ENCODE data around the gene WNK4.
A peak's percentile ranks its signal among the peaks of the same experiment; 100 is the strongest.
"Not testable (repeated sequence)": the region's sequence is repeated elsewhere in the genome, so short reads cannot be mapped to it uniquely, and the experiment has no call there.

The WNK4 gene

DNA sequence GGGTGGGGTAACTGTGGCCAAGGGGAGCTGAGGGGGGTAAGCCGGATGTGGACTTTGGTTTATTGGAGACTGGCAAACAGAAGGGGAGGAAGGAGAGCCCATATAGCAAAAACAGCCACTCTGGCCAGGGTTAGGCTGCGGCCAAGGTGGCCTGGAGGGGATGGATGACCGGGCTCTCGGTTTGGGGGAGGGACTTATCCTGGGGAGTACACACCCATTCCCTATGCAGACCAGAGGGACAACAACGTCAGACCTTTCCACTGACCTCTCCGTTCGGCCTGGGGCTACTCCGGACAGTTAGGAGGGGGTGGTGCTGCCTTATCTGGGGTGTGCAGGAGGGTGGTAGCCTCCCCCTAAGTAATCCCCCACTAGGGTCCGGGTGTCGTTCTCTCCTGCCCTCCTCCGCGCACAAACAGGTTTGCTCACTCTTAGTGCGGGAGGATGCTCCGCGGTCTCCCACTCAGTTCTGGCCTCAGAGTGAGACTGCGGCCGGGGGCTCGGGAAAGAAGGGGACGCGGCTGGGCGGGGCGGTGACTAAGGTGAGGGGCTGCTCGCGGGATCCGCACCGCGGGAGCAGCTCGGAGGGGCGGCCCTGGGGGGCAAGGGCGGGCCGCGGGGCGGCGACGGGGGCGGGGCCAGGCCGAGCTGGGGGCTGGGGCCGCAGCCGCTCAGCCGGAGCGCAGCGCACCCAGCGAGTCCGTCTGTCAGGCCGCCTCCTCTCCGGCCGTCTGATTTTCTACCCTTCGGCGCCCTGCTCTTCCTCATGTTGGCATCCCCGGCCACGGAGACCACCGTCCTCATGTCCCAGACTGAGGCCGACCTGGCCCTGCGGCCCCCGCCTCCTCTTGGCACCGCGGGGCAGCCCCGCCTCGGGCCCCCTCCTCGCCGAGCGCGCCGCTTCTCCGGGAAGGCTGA lies at the start of gene WNK4:
Gene WNK4, plus strand, starts transcription at position 675 of the 915 bp plus-strand sequence. Its CDS starts 89 bp downstream, at position 764.
- DNase-seq (ENCODE audit: low spot score) = no peak

DNA sequence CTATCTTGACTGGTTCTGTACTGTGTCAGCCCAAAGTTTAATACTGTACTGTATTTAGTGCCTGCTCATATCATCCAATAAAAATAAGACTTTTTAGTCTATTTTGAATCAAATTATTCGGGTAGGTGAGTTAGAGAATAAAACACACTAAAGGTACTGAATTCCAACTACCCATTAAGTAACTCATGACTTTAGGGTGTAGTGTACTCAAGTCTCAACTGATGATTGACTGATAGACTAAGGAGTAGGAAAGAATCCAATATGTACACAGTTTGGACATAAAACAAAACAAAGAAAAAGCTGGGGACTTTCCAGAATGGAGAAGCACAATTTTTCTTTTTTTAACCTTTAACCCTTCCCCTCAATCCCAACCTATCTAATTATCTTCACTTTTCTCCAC lies 39.7 kb upstream of the WNK4 start:
- no peak for DNase-seq (ENCODE audit: low spot score)

DNA sequence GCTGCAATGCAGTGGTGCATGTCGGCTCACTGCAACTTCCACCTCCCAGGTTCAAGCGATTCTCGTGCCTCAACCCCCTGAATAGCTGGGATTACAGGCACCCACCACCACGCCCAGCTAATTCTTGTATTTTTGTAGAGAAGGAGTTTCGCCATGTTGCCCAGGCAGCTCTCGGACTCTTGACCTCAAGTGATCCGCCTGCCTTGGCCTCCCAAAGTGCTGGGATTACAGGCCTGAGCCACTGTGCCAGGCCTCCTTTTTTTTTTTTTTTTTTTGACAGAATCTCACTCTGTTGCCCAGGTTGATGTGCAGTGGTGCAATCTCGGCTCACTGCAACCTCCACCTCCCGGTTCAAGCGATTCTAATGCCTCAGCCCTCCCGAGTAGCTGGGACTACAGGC lies 37.5 kb upstream of the WNK4 start:
- DNase-seq (ENCODE audit: low spot score) = not testable (repeated sequence)

DNA sequence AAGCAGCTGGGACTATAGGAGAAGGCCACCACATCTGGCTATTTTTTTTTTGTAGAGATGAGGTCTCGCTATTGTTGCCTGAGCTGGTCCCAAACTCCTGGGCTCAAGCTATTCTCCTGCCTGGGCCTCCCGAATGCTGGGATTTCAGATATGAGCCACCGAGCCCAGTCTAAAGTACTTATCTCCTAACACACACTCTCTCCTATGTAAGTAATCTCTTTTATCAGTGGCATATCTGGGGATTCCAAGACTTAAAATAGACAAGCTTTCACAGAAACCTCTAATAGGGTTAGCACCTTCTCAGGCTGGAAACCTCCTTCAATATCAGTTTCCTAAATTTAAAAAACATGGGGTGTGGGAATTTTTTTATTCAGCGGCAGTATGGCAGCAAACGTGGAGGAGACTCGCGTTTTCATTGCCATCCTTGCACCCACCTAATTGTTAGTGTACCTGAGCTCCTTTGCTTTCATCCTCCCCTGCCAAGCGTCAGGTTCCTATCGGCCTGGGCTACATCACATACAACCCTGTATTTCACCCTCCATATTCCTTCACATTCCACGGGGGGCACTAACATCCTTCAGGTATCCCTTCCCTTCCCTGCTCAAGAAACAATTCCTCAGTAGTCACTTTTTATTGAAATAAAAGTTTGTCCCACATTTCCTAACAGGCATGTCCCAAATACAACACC lies 36.7 kb upstream of the WNK4 start:
- DNase-seq (ENCODE audit: low spot score) = no peak

DNA sequence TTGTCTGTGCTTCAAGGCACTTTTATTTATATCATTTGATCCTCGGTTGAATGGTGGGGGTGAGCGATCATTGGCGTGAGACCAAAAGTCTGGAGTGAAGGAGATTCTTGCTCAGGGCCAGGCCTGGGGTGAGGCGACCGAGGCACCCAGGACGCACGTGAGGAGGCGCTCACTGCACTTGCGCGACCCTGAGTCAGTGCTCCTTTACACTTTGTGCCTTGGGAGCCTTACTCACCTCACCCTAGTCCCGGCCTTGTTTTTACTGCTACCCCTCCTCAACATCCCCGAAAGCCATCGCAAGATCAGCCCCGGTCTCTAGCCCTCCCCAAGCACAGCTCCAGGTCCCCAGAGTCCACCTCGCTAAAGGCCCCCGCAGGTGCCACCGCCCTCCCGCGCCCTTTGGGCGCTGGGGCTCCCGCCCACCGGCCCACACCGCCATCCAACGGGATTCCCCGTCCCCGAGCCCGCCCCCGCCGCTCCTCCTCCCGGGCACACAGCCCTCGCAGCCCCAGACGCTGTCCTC lies 36.1 kb upstream of the WNK4 start:
- peak; percentile 57 for DNase-seq (ENCODE audit: low spot score)

DNA sequence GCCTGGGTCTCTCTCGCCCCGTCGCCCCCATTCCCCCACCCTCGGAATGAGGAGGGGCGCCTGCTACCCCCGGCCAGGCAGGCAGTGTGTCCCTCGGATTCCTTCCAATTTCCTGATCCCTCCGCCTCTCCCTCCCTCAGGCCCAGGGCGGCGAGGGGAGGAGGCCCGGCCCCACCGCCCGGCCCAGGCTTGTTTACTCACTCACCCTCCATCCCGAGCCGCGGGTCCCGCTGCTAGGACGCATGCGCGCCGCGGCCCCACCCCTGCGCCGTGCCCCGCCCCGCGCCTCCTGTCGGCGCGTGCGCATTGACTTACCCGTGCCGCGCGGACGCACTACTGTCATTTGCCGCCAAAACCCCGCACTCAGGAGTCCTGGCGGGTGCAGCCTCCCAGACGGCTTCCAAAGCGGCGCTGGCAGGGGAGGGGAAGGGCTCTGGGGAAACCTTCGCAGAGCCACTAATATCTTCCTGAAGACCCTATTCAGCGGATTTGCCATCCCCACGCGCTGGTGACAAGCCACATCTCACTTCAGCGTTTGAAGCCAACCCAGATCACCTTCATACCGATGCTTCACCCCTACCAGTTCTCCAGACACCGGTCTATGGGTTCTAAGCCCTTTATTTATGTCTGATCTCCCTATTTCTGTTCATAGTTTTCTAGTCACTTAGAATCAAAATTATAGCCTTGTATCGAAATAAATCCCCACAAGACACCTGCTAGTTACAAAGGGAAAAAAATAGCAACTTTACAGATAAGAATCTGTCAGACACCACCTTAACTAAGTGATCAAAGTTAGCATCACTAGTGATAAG lies 35.4 kb upstream of the WNK4 start, which contains the start of gene EZH1:
Gene EZH1, minus strand, starts transcription at position 235 of the 812 bp plus-strand sequence. CDS start 16,099 bp downstream, outside the sequence.
- DNase-seq (ENCODE audit: low spot score) = peak; percentile 89

DNA sequence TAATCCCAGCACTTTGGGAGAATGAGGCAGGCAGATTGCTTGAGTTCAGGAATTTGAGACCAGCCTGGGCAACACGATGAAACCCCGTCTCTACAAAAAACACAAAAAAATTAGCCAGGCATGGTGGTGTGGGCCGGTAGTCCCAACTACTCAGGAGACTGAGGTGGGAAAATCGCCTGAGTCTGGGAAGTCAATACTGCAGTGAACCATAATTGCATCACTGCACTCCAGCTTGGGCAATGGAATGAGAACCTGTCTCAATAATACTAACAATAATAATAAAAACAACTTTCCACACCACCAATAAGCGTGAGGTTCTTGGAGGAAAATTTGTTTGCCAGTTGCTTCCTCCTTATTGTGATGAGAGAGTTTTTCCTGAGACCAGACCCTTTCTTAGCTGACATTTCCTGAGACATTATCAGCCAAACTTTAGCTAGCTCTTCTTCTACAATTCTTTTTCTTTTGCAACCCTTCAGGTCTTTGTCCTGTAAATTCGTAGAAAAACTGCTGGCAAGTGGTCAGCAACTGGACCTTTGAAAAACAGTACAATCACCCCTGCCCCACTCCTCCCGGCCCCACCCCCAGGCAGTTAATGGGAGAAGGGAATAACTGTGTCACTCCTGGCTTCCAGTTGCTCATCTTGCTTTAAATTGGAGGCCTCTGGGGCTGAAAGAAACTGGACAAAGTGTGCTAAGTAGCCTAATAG lies 32.1 kb upstream of the WNK4 start:
- DNase-seq (ENCODE audit: low spot score) = no peak

DNA sequence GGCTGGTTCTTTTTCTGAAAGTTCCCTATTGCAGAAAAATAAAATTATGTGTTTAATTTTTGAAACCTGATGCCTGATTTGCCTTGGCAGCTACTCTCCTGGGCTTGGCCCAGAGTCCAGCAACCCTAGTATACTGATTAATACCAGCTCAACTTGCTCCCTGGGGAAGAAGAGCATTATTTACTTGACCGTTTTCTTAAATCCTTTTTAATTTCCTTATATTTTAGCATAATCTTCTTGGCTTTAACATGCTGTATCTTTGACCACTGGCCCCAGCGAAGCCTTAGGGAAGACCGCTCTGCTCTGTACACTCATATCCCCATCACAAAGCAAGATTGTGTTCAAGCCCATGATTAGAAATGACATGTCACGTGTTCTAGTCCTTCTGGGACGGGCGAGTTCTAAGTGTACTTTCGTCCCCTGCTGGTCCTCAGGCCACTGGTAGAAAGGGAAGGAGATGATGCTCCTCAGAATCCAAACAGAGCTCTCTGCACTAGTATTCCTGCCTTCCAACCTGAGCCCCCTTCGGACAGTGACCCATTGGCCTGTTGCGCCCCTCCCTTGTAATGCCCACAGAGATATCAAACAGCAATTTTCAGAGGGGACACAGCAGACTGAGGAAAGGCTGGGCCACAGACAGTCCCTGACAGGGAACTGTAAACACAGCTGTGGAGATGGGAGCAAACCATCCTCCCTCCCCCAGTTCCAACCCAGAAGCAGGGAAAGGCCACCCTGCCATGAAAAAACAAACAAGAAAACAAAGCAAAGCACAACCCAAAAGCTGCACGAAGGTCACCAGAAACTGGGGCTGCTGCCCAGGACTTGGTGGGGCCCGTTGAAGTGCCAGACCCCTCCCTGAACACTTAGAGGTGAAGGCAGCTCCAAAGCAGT lies 31.3 kb upstream of the WNK4 start:
- DNase-seq (ENCODE audit: low spot score) = no peak

DNA sequence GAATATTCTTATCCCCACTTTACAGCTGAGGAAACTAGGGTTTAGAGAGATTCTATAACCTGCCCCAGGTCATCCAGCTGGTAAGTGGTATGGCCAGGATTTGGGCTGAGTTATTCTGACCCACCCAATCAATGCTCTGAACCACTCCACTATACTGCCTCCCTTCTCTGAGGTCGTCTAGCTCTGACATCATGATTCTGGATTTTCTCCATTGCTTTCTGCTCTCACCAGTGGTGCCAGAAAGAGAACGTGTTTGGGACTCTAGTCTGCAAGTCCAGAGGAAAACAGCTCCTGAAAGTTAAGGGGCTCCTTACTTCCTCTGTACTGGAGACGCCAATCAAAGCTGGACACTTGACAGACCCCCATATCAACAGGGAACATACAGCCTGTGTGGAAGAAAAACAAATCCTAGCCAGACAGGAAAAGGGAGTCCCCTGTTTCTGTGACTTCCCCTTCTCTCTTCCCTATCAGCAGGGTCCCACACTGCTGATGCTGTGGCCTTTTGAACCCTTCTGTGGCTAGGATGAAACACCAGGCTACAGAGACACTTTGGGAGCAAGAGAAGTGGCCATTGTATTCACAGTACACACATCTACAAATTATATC lies 29.6 kb upstream of the WNK4 start:
- no peak for DNase-seq (ENCODE audit: low spot score)

DNA sequence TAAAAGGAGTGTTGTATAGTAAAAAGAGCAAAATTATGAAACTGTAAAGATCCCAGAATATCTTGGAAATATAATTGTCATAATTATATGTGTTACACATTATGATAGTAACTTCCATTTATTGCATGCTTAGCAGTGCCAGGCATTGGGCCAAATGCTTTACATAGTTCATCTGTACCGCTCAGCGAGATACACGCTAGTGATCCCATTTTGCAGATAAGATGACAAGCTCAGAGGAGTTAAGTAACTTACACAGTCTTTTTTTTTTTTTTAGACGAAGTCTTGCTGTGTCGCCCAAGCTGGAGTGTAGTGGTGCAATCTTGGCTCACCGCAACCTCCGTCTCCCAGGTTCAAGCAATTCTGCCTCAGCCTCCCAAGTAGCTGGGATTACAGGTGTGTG lies 28.8 kb upstream of the WNK4 start:
- no peak for DNase-seq (ENCODE audit: low spot score)

DNA sequence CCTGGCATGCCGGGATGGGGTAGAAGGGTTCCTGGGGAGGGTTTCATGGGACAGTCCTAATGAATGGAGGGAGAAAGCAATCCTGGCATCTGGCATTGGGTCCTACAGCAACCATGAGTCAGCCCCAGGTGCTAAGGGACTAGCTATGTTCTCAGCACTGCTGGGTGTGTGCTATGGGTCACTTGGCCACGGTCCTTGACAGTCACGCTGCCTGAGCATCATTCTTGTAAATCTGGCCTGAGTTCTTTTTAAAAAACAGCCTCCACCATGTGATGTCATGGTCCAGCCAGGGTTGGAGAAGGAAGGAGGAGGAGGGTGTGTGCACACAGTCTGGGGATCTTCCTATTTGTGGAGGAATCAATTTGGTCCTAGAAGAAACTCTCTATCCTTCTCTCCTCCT lies 25.6 kb upstream of the WNK4 start:
- no peak for DNase-seq (ENCODE audit: low spot score)

DNA sequence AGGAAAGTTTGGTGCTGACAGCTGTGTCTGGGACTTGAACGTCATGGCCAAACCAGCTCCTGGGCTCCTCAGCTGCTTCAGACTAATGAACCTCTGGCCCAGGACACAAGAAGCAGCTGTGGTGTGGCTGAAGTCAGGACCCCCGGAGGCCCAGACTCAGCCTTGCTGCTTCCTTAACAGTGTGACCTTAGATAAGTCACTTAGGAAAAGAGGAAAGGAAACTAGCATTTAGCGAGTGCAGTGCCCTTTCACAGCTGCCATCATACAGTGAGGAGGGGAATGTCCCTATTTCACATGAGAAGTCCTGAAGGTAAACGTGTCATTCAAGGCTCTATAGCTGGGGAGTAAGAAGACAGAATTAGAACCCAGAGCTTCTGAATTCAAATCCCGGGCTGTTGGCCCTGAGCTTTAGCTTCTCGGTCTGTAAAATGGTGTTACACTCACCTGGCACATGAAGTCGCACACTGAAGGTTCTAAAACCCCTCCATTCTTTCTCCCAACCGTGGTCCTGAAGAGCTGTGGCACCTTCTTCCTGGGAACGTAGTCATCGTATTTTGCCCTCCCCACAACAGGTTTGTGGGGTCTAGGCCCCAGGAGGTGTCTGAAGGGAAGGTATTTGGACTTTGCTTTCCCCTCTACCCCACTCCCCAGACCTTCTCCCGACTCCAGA lies 20.3 kb upstream of the WNK4 start:
- DNase-seq (ENCODE audit: low spot score) = no peak

DNA sequence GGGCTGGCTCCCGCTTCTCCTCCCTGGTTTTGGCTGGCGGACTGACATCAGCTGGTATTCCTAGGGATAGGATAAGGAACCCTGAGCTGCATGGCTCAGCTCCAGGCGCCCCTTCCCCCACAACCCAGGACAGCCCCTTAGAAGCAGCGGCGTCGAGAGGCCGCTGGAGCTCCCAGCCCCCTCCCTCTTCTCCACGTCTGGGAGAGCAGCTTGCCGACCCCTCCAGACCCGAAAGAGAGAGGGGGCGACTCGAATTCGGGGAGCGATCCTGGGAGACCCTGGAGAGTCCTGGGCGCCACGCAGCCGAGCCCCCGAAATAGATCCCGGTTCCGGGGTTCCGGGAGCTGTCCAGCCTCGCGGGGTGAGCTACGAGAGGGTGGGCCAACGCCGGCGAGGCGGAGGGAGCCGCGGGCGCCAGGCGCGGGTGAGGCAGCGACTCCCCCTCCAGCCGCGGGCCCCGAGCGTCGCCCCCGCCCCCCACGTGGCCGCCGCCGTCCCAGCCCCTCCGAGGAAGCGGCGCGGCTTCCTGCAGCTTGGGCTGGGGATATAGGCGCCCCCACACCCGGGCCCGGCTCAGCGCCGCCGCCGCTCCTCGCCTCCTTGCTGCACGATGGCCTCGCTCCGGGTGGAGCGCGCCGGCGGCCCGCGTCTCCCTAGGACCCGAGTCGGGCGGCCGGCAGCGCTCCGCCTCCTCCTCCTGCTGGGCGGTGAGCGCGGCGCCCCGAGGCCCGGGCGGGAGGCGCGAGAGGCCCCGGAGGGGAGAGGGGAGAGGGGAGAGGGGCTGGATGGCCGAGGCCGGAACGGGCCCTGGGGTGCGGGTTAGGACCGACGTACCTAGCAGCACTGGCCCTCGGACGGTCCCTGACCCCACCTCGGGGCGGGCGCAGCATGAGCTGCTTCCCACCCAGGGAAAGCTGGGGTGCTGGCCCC lies 19.5 kb upstream of the WNK4 start, which contains the start of gene RAMP2:
Gene RAMP2, plus strand, starts transcription at position 576 of the 930 bp plus-strand sequence. Its CDS starts 35 bp downstream, at position 611.
- no peak for DNase-seq (ENCODE audit: low spot score)

DNA sequence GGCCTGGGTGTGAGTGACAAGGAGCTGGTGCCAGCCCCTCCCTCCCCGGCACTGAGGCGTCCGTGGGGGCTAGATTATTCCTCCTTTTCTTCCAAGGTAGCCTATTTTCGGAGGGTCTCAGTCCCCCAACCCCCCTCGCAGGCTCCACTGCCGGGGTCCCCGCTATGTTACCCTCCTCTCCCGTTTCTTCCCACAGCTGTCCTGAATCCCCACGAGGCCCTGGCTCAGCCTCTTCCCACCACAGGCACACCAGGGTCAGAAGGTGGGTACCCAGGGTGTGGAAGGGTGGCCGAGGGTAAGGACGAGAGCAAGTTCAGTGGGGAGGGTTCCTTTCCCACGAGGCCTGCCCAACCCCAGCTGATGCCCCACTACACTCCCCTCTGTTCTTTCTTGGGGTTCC lies 18.8 kb upstream of the WNK4 start:
- DNase-seq (ENCODE audit: low spot score) = no peak

DNA sequence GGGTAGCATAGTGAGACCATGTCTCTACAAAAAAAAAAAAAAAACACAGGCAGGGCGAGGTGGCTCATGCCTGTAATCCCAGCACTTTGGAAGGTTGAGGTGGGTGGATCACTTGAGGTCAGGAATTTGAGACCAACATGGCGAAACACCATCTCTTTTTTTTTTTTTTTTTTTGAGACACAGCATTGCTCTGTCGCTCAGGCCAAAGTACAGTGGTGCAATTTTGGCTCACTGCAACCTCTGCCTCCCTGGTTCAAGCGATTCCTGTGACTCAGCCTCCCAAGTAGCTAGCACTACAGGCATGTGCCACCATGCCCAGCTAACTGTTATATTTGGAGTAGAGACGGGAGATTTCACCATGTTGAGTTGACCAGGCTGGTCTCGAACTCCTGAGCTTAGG lies 14.3 kb upstream of the WNK4 start:
- DNase-seq (ENCODE audit: low spot score) = no peak

DNA sequence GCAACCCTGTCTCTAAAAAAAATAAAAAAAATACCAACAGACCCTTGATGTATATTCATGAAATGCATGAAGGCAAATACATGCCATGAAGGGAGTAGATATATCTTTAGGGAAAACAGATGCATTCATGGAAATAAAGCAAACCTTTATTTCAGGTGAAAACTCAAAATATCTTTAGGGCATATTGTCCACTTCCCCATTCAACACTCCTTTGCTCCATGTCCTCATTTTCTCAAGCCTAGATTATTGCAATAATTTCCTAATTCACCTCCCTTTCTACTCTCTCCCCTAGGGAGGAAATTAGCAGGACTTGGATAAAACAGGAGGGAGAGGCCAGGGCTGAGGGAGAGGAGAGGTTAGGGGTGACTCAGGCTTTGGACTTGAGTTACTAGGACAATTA lies 12.9 kb upstream of the WNK4 start:
- DNase-seq (ENCODE audit: low spot score) = no peak

DNA sequence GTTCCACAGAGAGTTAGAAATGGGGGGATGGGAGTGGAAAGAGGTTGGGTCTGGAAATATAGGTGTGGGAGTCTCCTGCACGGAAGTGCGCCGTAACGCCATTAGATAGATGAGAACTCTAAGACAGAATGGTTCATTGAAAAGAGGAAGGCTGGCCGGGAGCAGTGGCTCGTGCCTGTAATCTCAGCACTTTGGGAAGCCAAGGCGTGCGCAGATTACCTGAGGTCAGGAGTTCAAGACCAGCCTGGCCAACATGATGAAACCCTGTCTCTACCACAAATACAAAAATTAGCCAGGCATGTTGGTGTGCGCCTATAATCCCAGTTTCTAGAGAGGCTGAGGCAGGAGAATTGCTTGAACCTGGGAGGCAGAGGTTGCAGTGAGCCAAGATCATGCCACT lies 12.4 kb upstream of the WNK4 start:
- DNase-seq (ENCODE audit: low spot score) = not testable (repeated sequence)

DNA sequence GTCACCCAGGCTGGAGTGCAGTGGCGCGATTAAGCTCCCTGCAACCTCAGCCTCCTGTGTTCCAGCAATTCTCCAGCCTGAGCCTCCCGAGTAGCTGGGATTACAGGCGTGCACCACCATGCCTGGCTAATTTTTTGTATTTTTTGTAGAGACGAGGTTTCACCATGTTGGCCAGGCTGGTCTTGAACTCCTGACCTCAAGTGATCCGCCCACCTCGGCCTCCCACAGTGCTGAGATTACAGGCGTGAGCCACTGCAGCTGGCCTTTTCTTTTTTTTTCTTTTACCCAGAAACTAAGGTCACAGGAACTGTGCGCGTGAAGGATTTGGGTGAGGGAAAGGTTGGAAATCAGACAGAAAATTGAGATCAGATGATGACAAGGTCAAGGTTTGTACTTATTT lies 10.4 kb upstream of the WNK4 start:
- DNase-seq (ENCODE audit: low spot score) = not testable (repeated sequence)

Data from cerebellar cortex (tissue), 1 donor.